ENCODE data around the gene PRRT3.

PRRT3 gene

GRCh38 chr3:9951962-9952805 is at the start of gene PRRT3:
Gene PRRT3 (minus strand): TSS chr3:9952408. CDS start chr3:9950115, 2,293 bp downstream.
- DNase-seq, result peak; percentile 52 to 56

- no peak for DNase-seq
Measured at GRCh38 chr3:10000686-10001085, 48.5 kb upstream of the PRRT3 start.

DNA sequence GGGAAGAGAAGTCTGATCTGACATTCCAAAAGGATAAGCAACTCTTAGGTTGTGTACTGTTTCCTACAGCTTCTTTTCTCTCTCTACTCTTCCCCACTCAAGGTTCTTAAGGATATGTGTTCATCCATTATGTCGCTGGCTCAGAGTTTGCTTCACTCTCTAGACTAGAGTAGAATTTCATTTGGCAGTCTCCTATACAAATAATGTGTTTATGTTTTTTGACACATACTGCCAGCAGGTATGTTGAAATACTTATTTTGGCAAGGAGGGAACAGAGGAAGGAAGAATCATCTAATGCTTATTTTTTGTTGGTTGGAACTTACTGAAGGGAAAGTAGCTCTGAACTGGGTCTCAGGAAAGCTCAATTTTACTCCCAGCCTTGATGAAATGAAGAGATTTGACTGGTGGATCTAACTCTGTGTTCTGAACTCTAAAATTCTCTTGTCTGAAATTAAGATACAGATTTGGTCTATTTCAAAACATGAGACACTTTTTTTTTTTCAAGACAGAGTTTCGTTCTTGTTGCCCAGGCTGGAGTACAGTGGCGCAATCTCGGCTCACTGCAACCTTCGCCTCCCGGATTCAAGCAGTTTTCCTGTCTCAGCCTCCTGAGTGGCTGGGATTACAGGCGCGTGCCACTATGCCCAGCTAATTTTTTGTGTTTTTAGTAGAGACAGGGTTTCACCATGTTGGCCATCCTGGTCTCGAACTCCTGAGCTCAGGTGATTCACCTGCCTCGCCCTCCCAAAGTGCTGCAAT is 42.1 kb upstream of the PRRT3 start:
- no peak for DNase-seq

DNA sequence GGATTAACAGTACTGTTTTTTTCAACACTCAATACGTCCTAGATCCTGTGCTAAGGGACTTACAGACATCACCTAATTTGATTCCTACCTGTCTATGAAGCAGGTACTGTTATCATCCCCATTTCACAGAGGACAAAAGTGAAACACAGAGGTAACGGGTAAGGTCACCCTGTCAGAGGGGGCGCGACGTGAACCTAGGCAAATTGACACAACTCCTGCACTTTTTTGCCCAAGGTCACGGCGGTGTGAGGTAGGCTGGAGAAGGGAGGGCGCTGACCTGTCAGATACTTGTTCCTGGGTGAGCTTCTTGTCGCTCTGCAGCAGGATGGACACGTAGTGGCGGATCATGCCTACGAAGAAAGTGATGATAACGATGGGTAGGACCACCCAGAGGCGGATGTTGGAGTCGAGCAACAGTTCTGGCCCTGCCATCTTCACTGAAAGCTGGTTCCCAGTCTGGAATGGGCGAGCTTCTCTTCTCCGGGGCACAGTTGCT is 34.1 kb upstream of the PRRT3 start:
- no peak for DNase-seq

DNA sequence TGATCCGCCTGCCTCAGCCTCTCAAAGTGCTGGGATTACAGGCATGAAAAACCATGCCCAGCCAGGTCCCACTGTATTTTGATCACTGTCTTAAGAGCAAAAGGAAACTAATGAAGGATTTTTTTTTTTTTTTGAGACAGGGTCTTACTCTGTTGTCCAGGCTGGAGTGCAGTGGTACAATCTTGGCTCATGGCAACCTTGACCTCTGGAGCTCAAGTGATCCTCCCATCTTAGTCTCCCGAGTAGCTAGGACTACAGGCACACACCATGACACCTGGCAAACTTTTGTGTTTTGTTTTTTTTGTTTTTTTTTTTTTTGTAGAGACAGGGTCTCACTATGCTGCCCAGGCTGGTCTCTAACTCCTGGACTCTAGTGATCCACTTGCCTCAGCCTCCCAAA is 28.0 kb upstream of the PRRT3 start:
- DNase-seq, result no peak

DNA sequence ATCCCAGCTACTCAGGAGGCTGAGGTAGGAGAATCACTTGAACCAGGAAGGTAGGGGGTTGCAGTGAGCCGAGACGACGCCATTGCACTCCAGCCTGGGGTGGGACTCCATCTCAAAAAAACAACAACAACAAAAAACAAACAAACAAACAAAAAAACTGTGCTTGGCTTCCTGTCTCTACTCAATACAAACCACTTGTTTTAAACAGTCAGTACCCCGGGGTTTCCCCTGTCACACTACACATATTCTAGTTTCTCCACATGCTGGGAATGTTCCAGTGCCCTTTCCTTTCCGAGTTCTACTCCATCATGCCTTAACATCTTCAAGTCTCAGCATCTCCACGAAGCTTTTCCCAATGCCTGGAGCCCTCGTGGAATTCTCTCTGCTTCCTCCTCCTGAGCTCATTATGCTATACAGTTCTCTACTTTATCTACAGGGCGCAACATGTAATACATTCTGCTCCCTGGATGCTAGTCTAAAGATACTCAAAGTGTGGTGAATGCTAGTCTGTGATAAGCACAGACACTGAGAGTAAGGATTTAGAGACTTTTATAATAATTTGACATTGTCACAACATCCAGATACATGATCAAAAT is 26.6 kb upstream of the PRRT3 start:
- DNase-seq, result no peak

DNA sequence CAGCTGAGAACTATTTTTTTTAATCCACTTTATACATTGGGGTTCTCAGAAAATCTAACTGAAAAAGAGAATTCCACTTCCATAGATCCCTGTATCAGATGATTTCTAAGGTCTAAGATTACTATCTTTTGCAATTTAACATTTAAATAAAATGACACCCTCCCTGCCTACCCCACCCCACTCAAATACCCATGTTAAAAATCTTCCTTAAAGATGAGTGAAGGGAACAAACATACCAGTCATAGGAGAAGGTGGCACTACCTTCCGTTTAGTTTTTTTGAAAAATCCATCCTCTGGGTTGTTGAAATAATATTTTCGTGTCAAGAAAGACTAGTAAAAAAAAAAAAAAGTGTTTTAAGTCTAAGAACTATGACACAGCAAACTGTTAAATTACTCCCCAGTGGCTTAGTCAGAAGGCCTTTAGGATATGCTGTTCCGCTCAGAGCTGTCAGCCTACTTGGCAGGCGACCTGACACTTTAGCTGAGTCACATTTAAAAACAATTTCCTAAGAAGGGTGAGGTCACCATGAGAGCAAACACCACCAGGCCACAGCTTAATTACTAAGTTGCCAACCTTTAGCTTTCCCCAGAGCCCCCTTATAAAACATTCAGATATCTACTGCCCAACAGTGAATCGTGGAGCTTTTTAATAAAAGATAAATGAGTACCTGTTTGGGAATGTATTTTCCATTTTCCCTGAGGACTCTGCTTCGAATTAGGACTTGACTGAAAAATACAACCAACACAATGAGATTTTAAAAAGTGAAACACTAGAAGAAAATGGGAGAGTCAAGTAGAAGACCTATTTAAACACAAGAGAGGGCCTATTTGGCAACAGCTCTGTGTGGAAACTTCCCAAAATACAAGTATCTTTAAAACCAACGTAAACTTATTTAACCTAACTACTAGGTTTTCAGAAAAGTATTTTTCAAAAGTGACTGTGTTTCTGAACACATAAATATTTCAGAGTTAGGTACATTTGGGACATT is 24.8 kb upstream of the PRRT3 start:
- no peak for DNase-seq

- DNase-seq, result no peak
Measured at GRCh38 chr3:9970020-9970652, 17.9 kb upstream of the PRRT3 start.

DNA sequence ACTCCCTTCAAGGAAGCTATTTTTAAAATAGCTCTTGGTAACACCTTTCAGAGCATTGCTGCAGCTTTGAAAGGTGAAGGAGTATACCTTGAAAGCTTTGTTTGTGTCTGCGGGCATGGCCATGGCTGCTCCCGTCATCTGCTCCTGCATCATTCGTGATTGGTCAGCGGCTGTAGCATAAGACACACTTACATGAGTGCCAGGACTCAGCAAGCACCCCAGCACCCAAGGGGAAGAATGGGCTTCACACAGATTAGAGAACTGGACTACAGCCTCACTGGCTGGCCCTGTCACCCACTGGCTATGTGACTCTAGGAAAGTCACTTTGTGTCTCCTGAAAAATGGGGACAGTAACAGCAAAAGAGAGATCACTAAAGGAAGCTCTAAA is 17.4 kb upstream of the PRRT3 start:
- no peak for DNase-seq

DNA sequence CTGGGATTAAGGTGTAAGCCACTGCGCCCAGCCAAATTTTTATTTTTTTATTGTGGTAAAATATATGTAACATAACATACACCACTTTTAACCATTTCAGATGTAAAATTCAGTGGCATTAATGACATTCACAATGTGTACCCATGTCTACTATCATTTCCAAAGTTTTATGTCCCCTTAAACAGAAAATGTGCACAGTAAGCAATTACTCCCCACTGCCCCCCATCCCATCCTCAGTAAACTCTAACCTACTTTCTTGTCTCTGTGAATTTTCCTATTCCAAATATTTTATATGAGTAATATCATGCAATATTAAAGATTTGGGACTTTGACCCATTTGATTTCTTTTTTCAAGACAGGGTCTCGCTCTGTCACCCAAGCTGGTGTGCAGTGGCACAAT is 14.6 kb upstream of the PRRT3 start:
- no peak for DNase-seq

DNA sequence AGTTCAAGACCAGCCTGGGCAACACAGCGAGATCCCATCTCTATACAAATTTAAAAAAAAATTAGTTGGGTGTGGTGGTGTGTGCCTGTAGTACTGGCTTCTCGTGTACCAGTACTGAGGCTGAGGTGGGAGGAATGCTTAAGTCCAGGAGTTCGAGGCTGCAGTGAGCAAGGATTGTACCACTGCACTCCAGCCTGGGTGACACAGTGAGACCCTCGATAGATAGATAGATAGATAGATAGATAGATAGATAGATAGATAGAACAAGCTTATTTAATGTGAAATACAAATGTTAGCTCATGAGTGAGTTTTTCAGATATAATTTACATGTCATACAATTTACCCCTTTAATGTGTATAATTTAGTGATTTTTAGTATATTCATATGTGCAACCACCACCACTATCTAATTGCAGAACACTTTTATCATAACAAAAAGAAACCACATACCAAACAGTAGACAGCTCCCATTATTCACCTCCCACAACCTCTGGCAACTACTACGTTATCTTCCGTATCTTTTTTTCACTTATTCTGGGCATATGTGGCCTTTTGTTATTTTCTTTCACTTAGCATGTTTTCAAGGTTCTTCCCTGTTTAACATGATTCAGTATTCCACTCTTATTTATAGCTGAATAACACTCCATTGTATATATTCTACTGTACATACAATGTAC is 13.1 kb upstream of the PRRT3 start:
- no peak for DNase-seq

DNA sequence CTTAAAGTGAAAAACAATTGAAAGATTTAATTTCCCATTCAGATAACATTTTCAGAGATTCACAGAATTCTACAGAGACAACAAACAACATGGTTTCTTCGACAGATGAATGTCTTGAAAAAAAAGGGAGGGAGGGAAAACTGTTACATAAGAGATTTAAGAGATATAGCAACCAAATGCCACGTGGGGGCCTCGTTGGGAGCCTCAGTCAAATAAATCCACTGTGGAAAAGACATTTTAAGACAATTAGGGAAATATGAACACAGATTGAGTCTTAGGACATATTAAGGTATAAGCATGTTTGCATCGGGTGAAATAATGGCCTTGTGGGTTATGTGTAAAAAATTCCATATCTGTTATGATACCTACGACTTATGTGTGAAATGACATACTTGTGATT is 5.0 kb upstream of the PRRT3 start:
- DNase-seq, result no peak

GRCh38 chr3:9955611-9956352 is 3.6 kb upstream of the PRRT3 start:
- no peak for DNase-seq

DNA sequence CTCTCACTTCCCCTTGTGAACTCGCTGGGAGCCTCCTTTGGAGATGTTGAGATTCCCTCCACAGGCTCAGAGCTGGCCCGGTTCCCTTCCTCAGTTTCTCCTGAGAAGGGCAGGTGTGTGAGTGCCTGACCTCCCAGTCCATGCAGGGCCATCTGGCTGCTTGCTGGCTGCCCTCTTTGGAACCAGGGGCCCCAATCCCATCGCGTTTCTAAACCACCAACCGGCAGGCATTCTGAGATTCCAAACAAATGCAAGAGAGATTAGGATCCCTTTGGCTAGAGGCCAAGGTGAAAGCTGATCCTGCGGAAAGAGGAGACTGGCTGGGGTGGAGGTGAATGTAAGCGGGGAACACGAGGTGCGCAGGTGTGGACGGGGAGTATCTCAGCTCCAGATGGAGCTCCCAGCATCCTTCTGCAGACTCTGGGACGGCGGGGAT is 2.9 kb upstream of the PRRT3 start:
- no peak for DNase-seq

- DNase-seq, result no peak
Measured at GRCh38 chr3:9951598-9951961, 628 bp downstream of the PRRT3 start.

GRCh38 chr3:9951126-9951525 is 1.1 kb downstream of the PRRT3 start:
- DNase-seq, result no peak

GRCh38 chr3:9949626-9950025 is 2.6 kb downstream of the PRRT3 start:
- DNase-seq, result no peak

- DNase-seq, result no peak
Measured at GRCh38 chr3:9949115-9949514, 3.1 kb downstream of the PRRT3 start.

- DNase-seq, result no peak
Measured at GRCh38 chr3:9948586-9948985, 3.6 kb downstream of the PRRT3 start.
